NOMO-1 treated with DMSO at 0.1 percent for 48 hours (cell line): Measurements from ENCODE around the gene PHACTR2.

Experiments
- DNase-seq: peaks from one replicate; lab custom pipeline; 2025; ENCODE audit not compliant: unreplicated experiment; lab: John Stamatoyannopoulos, UW

Gene PHACTR2

GRCh38 chr6:143739341-143739851, 61.6 kb downstream of the PHACTR2 start:
- DNase-seq, result no peak

- DNase-seq, result no peak
Observed at GRCh38 chr6:143740213-143740612, 62.4 kb downstream of the PHACTR2 start.

- DNase-seq, result peak; percentile 84
Observed at GRCh38 chr6:143741480-143741879, 63.7 kb downstream of the PHACTR2 start.

GRCh38 chr6:143742070-143742954, 64.5 kb downstream of the PHACTR2 start:
- DNase-seq, result peak; percentile 3

- DNase-seq, result no peak
Observed at GRCh38 chr6:143742955-143743255, 65.1 kb downstream of the PHACTR2 start.

GRCh38 chr6:143743301-143744166, 65.8 kb downstream of the PHACTR2 start:
- DNase-seq, result no peak

- no peak for DNase-seq
Observed at GRCh38 chr6:143744551-143745165, 66.9 kb downstream of the PHACTR2 start.

GRCh38 chr6:143745166-143746133, 67.7 kb downstream of the PHACTR2 start:
- no peak for DNase-seq

- no peak for DNase-seq
Observed at GRCh38 chr6:143746202-143747119, 68.7 kb downstream of the PHACTR2 start.

GRCh38 chr6:143747347-143747842, 69.6 kb downstream of the PHACTR2 start:
- DNase-seq, result no peak

- DNase-seq, result no peak
Observed at GRCh38 chr6:143749891-143750290, 72.1 kb downstream of the PHACTR2 start.

- no peak for DNase-seq
Observed at GRCh38 chr6:143750877-143751276, 73.1 kb downstream of the PHACTR2 start.

GRCh38 chr6:143752459-143752858, 74.7 kb downstream of the PHACTR2 start:
- DNase-seq, result no peak

GRCh38 chr6:143753678-143754077, 75.9 kb downstream of the PHACTR2 start:
- DNase-seq, result no peak

GRCh38 chr6:143754204-143754603, 76.4 kb downstream of the PHACTR2 start:
- DNase-seq, result no peak

GRCh38 chr6:143755301-143755744, 77.6 kb downstream of the PHACTR2 start:
- DNase-seq, result no peak

GRCh38 chr6:143757346-143757832, 79.6 kb downstream of the PHACTR2 start:
- DNase-seq, result no peak

GRCh38 chr6:143758551-143758950, 80.8 kb downstream of the PHACTR2 start:
- DNase-seq, result no peak

GRCh38 chr6:143759666-143760065, 81.9 kb downstream of the PHACTR2 start:
- DNase-seq, result peak; percentile 63
